GM21576 (cell line): ENCODE data around the gene HOXA9.

Source experiments
- ATAC-seq: cut with Tn5 transposase; IDR thresholded peaks from one replicate; pipeline ENCODE4 v1.9.1; 2021; ENCODE audit warnings: mild to moderate bottlenecking, moderate library complexity; ENCODE audit not compliant: unreplicated experiment

Gene HOXA9

DNA sequence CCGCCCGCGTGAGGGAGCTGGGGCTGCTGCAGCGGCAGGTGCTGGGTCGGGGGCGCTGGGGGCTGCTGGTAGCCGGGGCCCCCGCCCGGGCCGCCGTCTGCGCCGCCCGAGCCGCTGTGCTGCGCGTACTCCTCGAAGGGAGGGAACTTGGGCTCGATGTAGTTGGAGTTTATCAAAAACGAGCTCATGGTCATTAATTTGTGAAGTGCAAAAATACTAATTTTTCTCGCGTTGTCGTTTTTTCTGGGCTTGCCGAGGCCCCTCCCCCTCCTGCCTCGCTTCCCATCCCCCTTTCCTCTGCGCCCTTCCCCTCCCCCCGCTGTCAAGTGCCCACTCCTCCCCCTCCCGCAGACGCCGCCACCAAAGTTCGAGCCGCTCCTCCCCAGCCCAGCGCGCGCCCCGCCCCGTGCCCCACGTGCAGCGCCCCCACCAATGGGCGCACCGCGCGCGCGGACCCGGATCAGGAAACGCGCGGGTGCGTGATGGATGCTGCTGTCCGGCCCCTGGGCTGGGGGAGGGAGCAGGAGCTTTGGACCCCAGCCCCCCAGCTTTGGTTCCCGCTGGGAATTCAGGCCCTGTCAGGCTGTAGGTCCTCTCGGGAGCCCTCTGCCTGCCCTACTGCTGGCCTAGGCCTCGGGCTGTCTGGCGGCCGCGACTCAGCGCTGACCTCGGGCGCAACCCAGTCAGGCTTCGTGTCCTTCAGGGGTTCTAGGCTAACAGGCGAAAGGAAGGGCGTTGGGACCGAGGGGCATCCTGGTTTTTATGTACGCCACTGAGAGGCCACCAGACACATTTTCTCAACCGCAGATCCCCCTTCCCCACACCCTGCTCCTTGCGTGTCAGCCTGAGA, 34.6 kb downstream of the HOXA9 start, which contains the start of gene HOXA4:
Gene HOXA4, minus strand, starts transcription at position 218 of the 850 bp plus-strand sequence. Its CDS starts 24 bp downstream, at position 194.
- no peak for ATAC-seq

DNA sequence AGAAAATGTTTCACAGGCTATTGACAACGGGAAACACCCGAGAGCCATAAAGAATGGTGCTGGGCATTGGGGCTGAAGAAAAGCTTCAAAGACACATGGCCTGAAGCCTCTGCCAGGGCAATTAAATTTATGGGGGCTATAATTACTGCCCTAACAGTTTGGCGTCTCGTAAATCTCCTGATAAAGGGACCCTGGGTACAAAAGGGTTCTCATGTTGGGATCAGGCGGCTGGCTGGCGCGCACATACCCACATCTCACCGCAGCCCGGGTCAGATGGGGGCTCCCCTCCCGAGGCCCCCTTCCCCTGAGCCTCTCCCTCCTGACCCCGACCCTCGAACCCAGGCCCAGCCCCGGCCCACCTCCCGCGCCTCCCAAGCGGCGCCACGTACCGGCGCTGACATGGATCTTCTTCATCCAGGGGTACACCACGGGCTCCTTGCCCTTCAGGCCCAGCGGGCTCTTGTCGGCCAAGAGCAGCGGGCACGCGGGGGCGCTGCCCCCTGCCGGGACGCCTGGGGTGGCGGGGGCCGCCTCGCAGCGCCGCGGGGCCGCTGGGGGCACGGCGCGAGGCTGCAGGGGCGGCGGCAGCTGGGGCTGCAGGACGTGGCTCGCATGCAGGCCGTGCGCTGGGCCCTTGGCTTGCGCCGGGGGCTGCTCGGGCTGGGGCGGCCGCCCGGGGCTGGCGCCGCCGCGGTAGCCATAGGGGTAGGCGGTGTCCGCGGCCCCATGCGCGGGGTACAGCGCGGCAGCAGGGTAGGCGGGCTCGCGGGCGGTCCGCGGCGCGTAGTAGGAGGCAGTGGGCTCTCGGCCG, 35.4 kb downstream of the HOXA9 start:
- ATAC-seq: no peak

GRCh38 chr7:27128776-27129728, 36.3 kb downstream of the HOXA9 start:
- no peak for ATAC-seq

DNA sequence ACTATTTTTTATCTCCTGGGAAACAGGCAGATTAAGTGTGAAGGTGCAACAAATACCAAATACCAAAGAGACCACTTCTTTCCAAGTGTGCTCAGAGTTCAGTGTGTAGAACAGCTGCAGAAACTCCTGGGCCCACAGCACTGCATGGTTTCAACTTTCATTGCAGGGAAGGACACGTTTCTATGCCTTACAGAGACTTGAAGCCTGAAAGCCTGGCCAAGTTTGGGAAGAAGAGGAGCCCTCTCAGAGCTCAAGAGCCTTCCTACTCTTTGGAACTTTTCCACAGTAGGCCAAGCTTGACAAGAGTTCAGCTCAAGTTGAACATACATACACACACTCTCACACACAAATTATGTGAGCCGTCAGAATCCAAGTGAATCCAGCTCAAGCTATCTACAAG, 37.3 kb downstream of the HOXA9 start:
- ATAC-seq: no peak

- no peak for ATAC-seq
Measured at GRCh38 chr7:27126596-27127327, 38.6 kb downstream of the HOXA9 start.

DNA sequence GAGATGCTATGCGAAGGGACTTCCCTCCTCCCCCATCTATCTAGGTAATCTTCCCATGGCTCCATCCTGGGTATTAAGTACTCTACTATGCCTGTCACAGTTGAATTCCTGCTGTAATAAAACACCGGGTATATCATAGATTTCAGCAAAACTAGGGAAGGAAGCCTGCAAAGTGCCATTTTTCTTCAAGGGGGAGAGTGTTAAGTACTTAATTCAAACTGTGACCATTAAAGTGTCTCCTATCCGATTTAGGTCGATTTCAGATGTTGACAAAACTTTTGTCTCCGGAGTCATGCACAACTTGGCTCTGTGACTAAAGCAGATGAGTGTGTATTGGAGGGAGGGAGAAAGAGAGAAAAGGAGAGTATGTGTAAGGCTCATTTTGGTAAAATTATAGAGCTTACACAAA, 39.3 kb downstream of the HOXA9 start:
- no peak for ATAC-seq

DNA sequence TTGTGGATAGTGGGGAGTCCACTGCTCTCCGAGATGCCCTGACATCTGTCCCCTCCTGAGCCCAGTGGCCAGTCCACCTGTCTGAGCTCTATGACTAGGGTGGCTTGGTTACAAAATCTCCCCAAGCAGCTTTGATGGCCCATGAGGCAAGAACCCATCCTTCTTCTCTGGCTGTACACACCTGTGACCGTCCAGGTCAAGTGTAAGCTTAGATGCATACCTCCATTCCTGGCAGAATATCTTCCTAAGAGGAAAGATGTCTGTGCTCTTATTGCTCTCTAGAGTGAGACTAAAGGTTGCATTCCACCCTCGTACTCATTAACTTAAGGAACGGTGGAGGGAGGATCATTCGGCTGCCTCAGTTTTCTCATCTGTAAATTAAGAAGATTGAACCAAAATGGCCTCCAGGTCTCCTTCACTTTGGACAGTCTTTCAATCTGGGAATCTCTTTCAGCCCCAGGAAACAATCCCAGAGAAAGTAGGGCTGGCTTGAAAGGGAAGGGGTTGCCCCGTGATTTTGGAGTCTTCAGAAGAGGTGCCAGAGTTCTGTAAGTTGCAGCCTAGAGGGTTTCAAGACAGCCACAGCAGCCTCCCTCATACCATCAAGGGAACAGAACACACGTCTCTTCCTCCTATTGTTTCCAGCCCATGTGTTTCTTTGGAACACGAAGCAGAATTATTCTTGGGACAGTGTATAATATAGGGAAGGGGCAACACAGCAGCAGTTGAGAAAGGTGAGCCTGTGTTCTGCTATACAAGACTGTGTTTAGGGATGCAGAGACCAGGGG, 40.2 kb downstream of the HOXA9 start:
- ATAC-seq: no peak

GRCh38 chr7:27124096-27124901, 41.0 kb downstream of the HOXA9 start:
- ATAC-seq: no peak

- ATAC-seq: no peak
Measured at GRCh38 chr7:27123477-27124053, 41.8 kb downstream of the HOXA9 start.

DNA sequence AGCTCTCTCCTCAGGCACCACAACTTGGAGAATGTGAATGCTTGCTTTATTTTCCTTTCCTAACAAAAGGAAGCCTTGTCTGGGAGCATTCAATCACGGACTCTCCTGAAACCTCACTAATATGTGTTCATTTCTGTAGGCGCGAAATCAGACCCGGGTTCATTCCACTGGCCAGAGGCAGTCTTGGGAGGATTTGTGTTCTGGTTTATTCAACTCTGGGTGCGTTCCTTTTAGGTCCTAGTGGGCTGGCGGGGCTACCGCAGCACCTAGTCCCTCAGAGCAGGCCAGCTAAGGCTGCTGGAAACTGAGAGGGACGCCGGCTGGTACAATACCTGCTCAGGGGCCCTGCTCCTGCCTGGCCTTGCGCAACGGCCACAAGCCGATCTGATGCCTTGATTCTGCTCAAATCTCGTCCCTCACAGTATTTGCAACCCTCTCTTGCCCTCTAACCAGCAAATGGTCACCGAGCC, 42.3 kb downstream of the HOXA9 start:
- ATAC-seq: no peak

- ATAC-seq: no peak
Measured at GRCh38 chr7:27122077-27122910, 43.0 kb downstream of the HOXA9 start.

DNA sequence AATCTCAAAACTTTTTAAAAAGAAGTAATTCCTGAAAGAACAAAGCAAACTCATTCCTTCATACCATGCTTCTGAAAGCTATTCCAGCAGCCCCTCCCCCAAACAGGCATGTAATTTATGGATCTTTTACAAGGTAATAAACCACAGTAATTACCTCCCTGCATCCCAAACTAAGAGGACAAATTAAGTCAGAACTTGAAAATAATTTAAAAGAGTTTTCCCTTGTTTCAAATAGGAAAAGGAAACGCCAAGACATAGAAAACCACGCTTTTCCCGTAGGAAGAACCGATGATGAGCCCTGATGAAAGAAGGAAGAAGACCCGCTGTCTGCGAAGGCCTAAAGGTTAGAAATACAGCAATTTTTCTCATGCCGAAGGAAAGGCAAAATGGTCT, 43.7 kb downstream of the HOXA9 start:
- ATAC-seq: no peak

GRCh38 chr7:27119412-27119911, 45.9 kb downstream of the HOXA9 start:
- ATAC-seq: no peak

GRCh38 chr7:27118580-27118979, 46.8 kb downstream of the HOXA9 start:
- no peak for ATAC-seq

- ATAC-seq: no peak
Measured at GRCh38 chr7:27117887-27118491, 47.3 kb downstream of the HOXA9 start.
